ENCODE results near the gene SORCS1.

SORCS1 gene

DNA sequence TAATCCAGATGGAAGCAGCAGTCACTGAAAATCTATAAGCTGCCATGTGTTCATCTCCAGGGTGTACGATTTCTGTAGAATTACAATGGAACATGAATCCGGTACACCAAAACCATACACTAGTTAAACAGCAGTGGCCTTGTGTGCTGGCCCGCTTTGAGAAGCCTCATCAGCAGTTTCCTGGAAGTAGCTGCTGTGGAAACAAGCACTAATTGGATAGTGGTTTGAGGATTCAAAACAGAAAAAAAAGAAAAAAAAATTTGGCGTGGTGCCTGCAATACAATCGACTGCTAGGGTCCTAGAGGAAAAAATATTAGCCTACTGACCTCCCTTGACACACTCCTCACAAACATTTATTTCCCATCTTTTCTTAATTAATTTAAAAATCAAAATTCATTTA, 545.9 kb downstream of the SORCS1 start (continued):
- TF ChIP-seq, protein P1, sequence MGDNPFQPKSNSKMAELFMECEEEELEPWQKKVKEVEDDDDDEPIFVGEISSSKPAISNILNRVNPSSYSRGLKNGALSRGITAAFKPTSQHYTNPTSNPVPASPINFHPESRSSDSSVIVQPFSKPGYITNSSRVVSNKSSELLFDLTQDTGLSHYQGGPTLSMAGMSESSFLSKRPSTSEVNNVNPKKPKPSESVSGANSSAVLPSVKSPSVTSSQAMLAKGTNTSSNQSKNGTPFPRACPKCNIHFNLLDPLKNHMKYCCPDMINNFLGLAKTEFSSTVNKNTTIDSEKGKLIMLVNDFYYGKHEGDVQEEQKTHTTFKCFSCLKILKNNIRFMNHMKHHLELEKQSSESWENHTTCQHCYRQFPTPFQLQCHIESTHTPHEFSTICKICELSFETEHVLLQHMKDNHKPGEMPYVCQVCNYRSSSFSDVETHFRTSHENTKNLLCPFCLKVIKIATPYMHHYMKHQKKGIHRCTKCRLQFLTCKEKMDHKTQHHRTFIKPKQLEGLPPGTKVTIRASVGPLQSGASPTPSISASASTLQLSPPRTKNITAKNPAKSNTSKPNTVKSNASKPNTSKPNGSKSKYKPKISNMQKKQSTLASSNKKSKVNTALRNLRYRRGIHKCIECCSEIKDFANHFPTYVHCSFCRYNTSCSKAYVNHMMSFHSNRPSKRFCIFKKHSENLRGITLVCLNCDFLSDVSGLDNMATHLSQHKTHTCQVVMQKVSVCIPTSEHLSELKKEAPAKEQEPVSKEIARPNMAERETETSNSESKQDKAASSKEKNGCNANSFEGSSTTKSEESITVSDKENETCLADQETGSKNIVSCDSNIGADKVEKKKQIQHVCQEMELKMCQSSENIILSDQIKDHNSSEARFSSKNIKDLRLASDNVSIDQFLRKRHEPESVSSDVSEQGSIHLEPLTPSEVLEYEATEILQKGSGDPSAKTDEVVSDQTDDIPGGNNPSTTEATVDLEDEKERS (tag by site-specific recombination; IDR thresholded peaks at IDR 0.05): no peak
- TF ChIP-seq ZNF549 (tag by site-specific recombination; IDR thresholded peaks at IDR 0.05) (no peak), ZNF621 (tag by site-specific recombination; IDR thresholded peaks at IDR 0.05) (no peak), ZNF529 (tag by site-specific recombination; IDR thresholded peaks at IDR 0.05; ENCODE audit: insufficient replicate concordance) (no peak), IKZF3 (tag by site-specific recombination; IDR thresholded peaks at IDR 0.05) (no peak), ZNF76 (tag by site-specific recombination; IDR thresholded peaks at IDR 0.05; ENCODE audit: borderline replicate concordance, low read depth) (no peak), ZNF2 (tag by site-specific recombination; IDR thresholded peaks at IDR 0.05) (no peak), KLF10 (tag by site-specific recombination; IDR thresholded peaks at IDR 0.05) (no peak)
- TF ChIP-seq, protein P2, sequence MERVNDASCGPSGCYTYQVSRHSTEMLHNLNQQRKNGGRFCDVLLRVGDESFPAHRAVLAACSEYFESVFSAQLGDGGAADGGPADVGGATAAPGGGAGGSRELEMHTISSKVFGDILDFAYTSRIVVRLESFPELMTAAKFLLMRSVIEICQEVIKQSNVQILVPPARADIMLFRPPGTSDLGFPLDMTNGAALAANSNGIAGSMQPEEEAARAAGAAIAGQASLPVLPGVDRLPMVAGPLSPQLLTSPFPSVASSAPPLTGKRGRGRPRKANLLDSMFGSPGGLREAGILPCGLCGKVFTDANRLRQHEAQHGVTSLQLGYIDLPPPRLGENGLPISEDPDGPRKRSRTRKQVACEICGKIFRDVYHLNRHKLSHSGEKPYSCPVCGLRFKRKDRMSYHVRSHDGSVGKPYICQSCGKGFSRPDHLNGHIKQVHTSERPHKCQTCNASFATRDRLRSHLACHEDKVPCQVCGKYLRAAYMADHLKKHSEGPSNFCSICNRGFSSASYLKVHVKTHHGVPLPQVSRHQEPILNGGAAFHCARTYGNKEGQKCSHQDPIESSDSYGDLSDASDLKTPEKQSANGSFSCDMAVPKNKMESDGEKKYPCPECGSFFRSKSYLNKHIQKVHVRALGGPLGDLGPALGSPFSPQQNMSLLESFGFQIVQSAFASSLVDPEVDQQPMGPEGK (tag by site-specific recombination; IDR thresholded peaks at IDR 0.05): no peak

DNA sequence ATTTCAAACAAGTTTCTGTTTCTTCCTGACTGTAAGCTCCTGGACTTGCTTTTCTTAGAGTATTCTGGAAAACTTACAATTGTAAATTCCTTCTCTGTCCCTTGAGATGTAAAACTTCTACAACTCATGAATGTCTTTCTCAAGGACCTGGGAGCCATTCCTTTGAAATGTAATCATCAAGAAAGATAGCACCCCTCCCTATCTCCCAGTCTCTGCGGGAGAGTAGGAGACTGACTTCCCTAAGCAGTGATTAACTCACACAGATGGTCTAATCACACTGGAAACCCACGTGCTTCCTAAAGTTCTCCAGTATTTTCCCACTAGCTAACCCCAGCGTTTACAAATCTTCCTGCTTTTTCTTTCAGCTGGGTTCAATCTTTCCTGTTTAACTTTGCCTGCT, 549.4 kb downstream of the SORCS1 start:
- H3K4me1 ChIP-seq (ENCODE audit: control insufficient read depth, insufficient read depth, low read length): no peaks in the 10 kb centered on the region
- TF ChIP-seq, protein P3, sequence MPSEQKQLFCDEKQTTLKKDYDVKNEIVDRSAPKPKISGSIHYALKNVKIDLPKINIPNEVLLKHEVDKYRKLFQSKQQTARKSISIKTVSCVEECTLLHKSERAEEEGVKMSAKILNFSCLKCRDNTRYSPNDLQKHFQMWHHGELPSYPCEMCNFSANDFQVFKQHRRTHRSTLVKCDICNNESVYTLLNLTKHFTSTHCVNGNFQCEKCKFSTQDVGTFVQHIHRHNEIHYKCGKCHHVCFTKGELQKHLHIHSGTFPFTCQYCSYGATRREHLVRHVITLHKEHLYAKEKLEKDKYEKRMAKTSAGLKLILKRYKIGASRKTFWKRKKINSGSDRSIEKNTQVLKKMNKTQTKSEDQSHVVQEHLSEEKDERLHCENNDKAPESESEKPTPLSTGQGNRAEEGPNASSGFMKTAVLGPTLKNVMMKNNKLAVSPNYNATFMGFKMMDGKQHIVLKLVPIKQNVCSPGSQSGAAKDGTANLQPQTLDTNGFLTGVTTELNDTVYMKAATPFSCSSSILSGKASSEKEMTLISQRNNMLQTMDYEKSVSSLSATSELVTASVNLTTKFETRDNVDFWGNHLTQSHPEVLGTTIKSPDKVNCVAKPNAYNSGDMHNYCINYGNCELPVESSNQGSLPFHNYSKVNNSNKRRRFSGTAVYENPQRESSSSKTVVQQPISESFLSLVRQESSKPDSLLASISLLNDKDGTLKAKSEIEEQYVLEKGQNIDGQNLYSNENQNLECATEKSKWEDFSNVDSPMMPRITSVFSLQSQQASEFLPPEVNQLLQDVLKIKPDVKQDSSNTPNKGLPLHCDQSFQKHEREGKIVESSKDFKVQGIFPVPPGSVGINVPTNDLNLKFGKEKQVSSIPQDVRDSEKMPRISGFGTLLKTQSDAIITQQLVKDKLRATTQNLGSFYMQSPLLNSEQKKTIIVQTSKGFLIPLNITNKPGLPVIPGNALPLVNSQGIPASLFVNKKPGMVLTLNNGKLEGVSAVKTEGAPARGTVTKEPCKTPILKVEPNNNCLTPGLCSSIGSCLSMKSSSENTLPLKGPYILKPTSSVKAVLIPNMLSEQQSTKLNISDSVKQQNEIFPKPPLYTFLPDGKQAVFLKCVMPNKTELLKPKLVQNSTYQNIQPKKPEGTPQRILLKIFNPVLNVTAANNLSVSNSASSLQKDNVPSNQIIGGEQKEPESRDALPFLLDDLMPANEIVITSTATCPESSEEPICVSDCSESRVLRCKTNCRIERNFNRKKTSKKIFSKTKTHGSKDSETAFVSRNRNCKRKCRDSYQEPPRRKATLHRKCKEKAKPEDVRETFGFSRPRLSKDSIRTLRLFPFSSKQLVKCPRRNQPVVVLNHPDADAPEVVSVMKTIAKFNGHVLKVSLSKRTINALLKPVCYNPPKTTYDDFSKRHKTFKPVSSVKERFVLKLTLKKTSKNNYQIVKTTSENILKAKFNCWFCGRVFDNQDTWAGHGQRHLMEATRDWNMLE (tag by site-specific recombination; conservative IDR thresholded peaks at IDR 0.05; ENCODE audit: low read depth): no peak
- no peak for TF ChIP-seq TRIM28 (IDR thresholded peaks at IDR 0.05; ENCODE audit: borderline replicate concordance, low read length)
- TF ChIP-seq ZNF19 (tag by site-specific recombination; IDR thresholded peaks at IDR 0.05; ENCODE audit: low read depth): no peak
- no peak for TF ChIP-seq ZNF624 (tag by site-specific recombination; IDR thresholded peaks at IDR 0.05)
- no peak for TF ChIP-seq TCF7L2 (IDR thresholded peaks at IDR 0.05; ENCODE audit: borderline replicate concordance, low read depth, low read length)
- TF ChIP-seq, protein P4, sequence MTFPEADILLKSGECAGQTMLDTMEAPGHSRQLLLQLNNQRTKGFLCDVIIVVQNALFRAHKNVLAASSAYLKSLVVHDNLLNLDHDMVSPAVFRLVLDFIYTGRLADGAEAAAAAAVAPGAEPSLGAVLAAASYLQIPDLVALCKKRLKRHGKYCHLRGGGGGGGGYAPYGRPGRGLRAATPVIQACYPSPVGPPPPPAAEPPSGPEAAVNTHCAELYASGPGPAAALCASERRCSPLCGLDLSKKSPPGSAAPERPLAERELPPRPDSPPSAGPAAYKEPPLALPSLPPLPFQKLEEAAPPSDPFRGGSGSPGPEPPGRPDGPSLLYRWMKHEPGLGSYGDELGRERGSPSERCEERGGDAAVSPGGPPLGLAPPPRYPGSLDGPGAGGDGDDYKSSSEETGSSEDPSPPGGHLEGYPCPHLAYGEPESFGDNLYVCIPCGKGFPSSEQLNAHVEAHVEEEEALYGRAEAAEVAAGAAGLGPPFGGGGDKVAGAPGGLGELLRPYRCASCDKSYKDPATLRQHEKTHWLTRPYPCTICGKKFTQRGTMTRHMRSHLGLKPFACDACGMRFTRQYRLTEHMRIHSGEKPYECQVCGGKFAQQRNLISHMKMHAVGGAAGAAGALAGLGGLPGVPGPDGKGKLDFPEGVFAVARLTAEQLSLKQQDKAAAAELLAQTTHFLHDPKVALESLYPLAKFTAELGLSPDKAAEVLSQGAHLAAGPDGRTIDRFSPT (tag by site-specific recombination; IDR thresholded peaks at IDR 0.05): no peak
- no peak for TF ChIP-seq ZNF214 (tag by site-specific recombination; IDR thresholded peaks at IDR 0.05; ENCODE audit: borderline replicate concordance)
- TF ChIP-seq FEZF1 (tag by site-specific recombination; IDR thresholded peaks at IDR 0.05): no peak
- TF ChIP-seq ZNF354C (tag by site-specific recombination; IDR thresholded peaks at IDR 0.05; ENCODE audit: borderline replicate concordance, low read depth): no peak
- TF ChIP-seq HOXD13 (CRISPR knock-in tag; IDR thresholded peaks at IDR 0.05; ENCODE audit: borderline replicate concordance): no peak
- TF ChIP-seq, protein P5, sequence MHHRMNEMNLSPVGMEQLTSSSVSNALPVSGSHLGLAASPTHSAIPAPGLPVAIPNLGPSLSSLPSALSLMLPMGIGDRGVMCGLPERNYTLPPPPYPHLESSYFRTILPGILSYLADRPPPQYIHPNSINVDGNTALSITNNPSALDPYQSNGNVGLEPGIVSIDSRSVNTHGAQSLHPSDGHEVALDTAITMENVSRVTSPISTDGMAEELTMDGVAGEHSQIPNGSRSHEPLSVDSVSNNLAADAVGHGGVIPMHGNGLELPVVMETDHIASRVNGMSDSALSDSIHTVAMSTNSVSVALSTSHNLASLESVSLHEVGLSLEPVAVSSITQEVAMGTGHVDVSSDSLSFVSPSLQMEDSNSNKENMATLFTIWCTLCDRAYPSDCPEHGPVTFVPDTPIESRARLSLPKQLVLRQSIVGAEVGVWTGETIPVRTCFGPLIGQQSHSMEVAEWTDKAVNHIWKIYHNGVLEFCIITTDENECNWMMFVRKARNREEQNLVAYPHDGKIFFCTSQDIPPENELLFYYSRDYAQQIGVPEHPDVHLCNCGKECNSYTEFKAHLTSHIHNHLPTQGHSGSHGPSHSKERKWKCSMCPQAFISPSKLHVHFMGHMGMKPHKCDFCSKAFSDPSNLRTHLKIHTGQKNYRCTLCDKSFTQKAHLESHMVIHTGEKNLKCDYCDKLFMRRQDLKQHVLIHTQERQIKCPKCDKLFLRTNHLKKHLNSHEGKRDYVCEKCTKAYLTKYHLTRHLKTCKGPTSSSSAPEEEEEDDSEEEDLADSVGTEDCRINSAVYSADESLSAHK (tag by site-specific recombination; IDR thresholded peaks at IDR 0.05): no peak
- H3K9me3 ChIP-seq (ENCODE audit: control insufficient read depth, insufficient read depth, low read depth, low read length): no peaks in the 10 kb centered on the region
- no peak overlapping the region for H3K27ac ChIP-seq (ENCODE audit: extremely low read depth, low read depth, low read length)
- ChIA-PET CTCF (interaction anchor here (0.5 kb wide), 1 partner anchor 279 kb away, joined by 3 read pairs; no protein-coding TSS in a partner anchor), POLR2A (no interaction called here)
- H3K36me3 ChIP-seq (ENCODE audit: control insufficient read depth in 2 of 2, insufficient read depth in 1 of 2, low read length in 2 of 2): no peaks in the 10 kb centered on the region
- H3K4me3 ChIP-seq (ENCODE audit: low read depth, low read length): no peak overlapping the region

Measured in HEK293 (cell line).